ENCODE measurements around the gene CLIC6.
A peak's percentile ranks its signal among the peaks of the same experiment; 100 is the strongest.

The CLIC6 gene

DNA sequence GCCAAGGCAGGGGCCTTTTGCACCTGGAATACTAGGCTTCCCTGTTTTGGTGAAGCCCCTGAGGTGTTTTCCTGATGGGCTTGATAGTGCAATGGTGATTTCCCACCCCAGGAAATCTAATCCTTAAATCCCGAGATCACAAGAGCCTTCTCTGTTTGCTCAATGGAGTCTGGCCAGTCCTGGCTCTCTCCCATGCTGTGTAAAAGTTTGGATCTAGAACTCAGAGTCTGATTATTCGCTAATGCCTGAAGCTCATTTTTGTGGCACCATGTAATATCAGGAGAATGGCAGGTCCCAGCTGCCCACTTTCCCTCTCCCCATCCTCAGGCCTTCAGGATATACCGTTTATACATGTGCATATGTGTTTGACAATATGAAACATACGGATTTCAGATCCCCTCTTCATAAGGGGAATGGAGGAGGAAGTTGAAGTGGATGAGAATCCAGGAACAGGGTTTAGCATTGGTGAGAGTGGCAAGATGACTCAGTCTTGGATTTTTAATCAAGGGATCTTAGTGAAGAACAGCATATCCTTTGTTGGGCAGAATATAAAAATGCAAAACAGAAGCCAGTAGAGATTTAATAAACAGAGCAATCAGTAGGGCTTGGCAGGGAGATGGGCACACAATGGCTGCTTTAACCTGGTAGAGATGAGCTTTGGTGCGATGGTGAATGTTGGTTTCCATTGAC, 62.1 kb downstream of the CLIC6 start:
- no peak for DNase-seq

DNA sequence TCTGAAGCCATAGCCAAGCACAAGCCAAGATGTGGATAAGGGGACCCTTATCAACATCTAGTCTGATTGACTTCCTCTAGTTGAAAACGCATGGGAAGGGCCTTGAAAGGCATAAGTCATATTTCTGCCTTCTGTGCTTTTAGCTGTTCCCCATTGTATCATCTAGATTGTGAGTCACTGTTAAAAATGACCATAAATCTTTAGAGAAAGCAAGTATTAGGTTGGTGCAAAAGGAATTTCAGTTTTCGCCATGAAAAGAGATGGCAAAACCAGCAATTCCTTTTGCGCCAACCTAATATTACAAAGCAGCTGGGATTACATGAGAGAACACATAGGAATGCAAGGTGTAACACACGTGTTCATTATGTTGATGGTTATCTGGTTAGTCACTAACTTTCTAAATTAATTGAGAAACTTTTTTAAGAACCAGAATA, 63.6 kb downstream of the CLIC6 start:
- DNase-seq = no peak

DNA sequence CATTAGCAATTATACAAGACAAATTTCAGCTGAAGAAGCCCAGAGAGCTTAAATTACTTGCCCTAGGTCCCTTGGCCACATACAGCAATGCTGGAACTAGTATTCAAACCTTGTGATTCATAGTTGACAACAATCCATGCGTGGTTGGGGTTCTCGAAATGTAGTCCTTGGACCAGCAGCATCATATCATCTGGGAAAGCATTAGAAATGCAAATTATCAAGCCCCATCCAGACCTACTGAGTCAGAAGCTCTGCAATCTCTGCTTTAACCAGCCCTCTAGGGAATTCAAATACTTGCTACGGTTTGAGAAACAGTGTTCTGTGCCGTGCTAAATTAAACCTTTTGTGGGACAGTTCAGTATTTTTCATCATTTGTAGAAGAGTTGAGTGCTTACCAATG, 65.1 kb downstream of the CLIC6 start:
- no peak for DNase-seq

DNA sequence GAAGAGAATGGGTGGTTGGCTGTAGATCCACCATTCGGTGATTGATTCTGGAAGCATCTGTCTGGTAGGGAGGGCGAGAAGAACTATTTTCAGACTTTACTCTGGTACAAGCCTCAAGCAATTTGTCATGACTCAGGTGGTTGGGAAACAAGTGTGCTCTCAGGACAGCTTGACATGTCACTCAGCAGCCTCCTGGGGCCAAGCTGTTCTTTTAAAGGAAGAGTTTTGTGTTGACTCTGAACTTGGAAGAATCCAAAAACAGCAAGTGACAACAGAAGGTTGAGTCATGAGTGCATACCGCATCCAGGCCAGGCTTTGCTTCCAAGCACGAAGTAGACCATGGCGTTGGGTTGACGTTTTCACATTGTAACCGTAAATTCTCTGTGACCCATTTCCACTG, 65.9 kb downstream of the CLIC6 start:
- DNase-seq = no peak

DNA sequence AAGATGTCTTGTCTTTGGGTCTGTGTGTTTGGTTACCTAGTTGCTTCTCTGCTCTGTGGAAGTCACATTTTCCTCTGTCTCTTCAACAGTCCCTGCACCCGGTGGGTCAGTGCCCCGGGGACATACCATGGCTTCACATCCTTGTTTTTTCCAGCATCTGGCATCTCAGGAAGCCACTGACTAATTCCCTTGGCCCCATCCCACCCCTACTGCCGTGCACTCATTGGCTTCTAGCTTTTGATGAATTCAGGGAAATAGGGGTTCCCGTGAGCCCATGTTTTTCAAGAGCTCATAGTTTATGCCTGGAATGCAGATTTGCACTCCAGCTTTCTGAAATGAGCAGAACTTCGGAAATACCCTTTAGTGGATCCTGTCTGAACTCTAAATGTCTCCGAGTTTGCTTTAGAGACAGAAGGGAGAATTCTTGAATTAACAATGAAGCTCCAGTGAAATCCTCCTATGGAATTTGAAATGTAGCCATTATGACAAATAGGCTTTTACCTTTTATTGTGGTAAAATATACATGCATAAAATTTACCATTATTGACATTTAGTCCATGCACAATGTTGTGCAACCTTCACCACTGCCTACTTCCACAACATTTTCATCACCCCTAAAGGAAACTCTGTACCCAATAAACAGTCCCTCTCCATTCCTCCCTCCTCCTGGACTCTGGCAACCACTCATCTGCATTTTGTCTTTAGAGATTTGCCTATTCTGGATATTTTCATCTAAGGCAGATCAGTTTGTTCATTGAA, 67.5 kb downstream of the CLIC6 start:
- no peak for DNase-seq

DNA sequence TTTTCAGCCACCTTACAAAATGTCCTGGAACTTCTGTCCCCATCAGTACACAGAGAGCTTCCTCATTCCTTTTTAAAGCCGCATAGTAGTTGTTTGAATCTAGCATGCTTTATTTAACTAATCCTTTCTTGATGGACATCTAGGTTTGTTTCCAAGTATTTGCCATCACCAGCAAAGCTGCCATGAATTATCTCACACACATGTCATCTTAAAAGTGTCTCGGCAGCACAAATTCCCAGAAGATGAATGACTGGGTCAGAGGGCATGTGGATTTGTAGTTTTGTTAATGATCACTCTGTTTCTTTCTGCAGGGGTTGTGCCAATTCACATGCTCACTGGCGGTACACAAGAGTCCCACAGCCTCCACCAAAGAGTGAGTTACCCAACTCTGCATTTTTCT, 68.3 kb downstream of the CLIC6 start:
- no peak for DNase-seq

DNA sequence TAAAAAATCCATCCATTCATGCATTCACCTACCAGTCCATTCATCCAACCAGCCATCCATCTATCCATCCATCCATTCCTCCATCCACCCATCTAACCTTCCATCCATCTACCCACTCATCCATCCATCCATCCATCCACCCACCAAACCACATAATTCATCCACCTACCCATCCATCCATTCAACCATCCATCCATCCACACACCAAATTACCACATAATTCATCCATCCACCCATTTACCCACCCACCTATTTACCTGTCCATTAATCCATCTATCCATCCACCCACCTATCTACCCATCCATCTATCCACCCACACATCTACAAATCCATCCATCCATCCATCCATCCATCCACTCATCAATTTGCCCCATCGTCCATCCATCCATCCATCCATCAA, 71.4 kb downstream of the CLIC6 start:
- no peak for DNase-seq

DNA sequence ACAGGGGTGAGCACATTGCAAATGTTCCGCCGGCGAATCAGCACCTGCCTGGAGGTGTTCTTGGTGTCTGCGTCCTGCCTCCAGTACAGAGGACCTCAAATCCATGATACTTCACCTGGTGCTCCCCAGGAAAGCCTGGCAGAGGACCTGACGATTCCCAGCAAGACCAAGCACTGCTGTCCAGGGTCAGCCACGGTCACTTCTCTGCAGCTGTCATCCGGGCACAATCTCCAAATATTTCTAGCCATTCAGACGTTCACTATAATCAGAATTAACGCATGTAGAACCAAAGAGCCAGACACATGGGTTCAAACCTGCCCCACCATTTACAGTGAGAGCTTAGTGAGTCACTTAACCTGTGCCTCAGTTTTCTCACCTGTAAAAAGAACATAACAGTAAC, 74.5 kb downstream of the CLIC6 start:
- no peak for DNase-seq

DNA sequence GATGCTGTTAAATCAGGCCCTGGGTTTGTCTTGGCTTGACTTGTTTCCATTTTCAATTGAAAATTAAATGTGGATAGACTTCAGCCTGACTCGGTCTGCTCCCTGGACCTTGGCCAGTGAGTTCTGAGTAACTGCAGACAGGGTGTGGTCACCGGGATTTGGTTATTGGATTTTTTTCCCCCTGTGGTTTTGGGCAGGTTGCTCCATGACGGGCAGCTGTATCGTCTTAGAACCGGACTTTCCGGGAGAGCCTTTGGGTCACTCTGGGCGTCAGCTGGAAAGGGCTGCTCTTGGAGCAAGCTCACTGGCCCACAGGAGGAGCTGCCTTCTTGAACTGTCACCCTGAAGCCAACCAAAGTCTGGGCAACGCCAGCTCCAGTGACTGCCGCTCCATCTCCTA, 75.0 kb downstream of the CLIC6 start:
- no peak for DNase-seq

DNA sequence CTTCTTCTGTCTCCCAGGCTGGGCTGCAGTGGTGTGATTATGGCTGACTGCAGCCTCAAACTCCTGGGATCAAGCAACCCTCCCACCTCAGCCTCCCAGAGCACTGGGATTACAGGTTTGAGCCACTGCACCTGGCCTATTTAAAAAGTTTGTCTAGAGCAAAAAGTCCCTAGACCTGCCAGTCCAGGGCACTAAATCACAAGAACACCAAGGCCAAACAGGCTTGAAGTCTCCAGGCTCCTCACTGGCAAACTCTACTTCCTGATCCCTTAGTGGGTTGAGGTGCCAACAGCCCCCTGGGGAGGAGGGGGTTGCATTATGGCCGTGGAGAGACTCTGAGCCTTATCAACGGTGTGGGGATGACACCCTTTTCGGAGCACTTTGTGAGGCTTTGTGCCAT, 76.0 kb downstream of the CLIC6 start:
- no peak for DNase-seq

DNA sequence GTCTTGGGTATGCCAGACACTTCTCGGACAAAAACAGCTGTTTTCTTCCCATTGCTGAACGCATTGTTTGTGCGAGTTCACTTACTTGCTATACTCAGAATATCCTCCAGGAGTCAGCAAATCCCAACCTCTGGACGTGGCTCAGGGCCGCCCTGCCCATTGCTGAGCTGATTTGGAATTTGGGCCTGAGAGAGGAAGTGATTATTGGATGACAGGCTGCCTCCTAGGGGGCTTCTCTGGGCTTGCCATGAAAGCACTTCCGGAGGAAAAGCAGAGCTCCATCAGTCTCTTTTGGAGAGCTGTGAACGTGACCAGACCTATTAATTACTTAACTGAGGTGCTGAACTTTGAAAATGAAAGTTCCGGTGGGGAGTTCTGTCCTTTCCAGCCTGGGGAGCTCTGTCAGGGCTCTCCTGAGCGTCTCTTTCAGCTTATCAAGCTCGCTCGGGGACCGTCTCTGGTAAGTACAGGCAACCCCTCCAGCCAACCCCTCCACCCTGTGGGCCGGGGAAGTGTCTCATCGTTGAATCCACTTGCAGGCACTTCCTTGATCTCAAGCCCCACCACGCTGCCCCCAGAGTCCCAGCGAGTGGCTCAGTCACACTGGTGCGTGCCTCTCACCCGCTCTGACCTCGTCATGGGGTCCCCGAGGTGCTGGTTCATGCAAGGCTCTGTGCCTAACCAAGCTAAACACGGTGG, 76.9 kb downstream of the CLIC6 start:
- DNase-seq = peak; percentile 66 to 72

DNA sequence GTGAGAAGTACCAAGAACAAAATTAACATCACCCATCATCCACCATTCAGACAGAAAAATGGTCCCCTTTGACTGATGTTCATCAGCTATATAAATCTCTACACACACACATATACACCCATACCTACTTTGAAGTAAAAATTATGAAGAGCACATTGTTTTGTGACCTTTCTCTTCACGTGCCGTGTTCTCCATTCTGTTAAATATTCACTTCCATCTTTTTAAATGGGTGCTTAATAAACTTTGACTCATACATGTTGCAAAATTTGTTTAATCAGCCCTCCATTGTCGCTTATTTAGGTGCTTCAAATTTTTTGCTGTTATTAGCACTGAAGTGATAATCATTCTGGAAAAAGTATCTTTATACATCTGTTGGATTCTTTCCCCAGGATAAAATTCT, 80.1 kb downstream of the CLIC6 start:
- no peak for DNase-seq

DNA sequence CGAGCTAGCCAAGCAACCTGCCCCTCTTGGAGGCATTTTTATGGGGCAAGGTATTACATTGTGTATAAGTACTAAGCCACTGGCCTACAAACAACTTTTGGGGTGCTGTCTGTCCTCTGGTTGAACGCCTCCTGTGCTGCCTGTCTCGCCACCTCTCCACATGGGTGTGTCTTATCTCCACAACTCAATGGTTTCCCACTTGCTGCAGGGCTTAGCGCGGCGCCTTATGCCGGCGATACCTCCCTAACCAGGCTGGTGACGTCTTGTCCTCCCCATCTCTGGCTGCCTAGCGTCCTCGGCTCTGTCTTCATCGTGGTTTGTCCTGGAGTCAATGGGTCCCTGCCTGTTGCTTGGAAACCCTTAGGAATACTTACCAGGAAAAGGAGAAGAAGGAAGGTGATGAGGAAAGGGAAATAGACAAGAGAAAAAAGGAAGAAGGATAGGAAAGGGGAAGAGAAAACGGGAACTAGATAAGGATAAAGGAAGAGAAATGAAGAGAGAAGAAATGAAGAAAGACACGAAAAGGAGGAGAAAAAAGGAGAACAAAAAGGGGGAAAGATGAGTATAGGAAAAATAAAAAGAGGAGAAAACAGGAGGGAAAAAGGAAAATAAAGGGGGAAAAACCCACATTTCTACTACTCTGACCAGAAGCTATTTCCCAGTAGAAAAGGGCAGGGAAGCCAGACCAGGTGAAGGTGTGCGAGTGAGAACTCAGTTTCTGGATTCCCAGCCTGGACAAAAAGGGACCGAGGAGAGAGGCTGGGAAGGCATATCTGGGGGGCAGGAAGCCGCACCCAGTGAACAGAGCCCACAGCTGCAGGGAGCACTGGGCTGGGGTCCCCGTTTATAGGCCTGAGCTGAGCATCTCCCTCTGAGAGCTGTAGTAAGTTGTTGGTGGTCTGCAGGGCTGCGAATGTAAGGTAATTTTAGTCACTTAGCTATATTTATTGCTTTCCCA, 86.2 kb downstream of the CLIC6 start:
- DNase-seq = no peak

DNA sequence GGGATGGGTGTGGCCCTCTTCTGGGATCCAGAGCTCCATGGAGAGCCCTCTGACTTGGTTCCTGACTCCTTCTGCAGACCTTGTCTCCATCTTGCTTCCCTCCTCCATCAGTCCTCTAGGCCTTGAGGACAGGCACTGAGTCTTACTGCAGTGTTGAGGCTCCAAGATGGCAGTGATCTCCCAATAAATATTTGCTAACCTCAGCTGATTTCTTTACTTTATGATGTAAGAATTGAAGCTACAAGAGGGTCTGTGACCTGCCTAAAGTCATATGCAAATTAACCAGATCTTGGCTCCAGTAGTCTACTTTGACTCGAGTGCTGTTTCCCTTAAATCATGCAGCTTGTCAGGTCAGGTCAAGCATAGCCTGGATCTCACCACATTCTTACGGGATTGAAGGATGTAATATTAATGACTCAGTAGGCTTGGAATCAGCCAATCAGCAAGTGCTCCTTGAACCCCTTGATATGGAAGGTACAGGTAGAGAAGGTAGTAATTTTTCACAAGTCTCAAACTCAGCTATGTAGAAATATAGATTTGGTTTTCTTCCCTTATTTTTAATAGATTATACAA, 93.0 kb downstream of the CLIC6 start:
- DNase-seq = no peak

DNA sequence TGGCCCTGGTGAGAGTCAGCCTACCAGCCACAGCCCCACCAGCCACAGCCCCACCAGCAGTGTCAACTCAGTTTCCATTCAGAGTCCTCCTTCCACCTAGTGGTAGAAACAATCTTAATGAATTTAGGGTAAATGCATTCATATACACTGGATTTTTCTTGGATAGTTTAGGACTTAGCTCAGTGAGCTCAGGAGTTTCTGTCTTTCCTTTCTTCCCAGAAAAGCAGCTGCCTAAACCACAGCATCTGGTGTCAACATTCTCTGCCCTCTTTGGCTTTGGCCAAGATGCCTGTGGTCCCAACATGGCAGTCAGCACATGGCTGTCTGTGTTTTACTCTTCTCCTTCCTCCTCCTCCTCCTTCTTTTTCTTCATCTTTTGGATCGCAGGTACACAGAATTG, 94.0 kb downstream of the CLIC6 start:
- DNase-seq = no peak

DNA sequence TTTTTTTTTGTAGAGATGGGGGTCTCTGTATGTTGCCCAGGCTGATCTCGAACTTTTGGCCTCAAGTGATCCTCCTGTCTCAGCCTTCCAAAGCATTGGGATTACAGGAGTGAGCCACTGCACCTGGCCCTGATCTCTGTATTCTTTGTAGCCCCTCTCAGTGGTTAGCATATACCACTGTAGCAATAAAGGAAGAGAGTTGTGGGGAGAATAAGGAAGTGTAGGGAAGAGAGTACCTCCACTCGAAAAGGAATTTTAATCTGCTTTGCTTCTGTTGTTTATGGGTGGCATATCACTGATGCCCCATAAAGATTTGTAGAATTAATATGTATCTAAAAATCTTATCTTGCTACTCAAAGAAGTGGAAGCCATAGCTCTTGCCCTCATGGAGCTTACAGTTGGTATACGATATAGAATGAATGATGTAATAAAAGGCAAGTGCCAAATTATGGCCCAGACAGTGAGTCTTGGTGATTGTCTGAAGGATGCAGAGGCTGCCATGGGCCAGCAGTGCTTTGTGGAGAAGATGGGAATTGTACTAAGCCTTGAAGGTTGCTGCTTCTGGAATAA, 96.0 kb downstream of the CLIC6 start:
- no peak for DNase-seq

DNA sequence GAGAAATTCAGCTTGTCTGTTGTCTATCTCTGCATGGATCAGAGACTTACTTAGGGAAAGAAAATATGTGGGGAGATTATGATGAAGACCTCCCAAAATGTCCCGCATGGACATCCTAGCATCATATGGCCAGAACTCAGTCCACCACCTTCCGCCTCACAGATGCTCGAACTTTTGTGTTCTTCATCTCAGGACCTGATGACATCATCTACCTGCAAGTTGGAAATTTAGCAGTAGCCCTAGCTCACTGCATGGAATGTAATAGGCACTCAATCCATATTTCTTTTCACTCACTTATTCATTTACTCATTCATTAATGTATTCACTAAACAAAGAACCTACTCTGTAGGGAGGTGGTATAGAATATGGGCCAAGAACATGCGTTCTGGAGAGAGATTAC, 96.8 kb downstream of the CLIC6 start:
- DNase-seq = no peak

DNA sequence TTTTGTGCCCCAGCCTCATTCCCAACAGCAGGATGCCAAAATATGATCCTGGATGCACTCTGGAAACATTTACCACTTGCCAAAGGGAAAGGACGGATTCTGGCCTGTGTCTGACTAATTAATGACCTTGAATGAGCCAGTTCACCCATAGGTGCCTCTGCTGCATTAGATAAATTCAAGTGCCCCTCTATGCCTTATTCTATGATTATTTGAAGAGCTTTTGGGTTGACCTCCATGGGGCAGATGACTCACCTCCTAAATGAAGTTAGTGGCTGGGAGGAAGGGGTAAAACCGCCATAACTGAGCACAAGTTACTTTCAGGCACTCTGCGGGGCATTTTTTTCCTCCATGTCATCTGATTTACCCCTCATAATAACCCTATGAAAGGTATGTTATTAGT, 98.1 kb downstream of the CLIC6 start:
- DNase-seq = no peak

Data from activated T-cell treated with anti-CD3 and anti-CD28 coated beads, Interleukin-2, amount 50 U/mL, for 48 hours (primary cell).